Hematopoietic multipotent progenitor cell treated with erythropoietin and hydrocortisone succinate and interleukin-3 and kit ligand, for 15 days (in vitro differentiated cells): Measurements from ENCODE around the gene OR3A2.
"Not testable (repeated sequence)": the region's sequence is repeated elsewhere in the genome, so short reads cannot be mapped to it uniquely, and the experiment has no call there.

Source experiments
- DNase-seq: peaks from one replicate; pipeline ENCODE4 v3.0.0-alpha.2; 2015; ENCODE audit warnings: low spot score

OR3A2 gene

DNA sequence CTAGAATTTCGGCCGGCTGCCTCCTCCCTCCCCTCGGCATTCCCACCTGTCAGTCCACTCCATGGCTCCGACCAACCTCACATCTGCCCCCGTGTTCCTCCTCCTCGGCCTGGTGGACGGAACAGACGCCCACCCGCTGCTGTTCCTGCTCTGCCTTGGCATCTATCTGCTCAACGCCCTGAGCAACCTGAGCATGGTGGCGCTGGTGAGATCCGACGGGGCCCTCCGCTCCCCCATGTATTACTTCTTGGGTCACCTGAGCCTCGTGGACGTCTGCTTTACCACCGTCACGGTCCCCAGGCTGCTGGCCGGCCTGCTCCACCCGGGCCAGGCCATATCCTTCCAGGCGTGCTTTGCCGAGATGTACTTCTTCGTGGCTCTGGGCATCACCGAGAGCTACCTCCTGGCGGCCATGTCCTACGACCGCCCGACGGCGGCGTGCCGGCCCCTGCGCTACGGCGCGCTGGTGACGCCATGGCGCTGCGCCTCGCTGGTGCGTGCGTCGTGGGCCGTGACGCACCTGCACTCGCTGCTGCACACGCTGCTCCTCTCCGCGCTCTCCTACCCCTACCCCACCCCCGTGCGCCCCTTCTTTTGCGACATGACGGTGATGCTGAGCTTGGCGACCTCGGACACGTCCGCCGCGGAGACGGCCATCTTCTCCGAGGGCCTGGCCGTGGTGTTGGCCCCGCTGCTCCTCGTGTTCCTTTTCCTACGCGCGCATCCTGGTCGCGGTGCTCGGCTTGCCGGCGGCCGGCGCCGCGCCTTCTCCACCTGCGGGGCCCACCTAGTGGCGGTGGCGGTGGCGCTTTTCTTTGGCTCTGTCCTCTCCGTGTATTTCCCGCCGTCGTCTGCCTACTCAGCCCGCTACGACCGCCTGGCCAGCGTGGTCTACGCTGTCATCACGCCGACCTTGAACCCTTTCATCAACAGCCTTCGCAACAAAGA, at the start of gene OR3A2:
OR3A2 (minus strand) TSS at position 440 of the 948 bp plus-strand sequence.
- DNase-seq, result no peak

DNA sequence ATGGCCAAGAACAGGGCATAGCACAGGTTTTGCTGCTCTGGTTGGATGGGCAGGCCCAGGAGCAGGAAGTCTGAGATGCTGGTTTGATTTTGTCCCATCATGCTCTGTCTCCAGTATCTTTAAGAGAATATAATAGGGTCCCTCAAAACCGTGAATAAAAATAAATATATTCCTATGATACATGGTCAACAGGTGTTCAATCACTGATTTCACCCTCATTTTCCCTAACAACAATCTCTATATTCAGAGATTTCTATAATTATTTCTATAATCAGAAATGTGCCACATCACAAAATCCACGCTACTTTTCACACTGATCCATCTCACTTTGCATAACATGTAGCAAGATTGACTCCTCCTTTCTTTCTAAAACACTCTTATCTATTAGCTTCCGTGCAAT, 47.6 kb upstream of the OR3A2 start, which contains the start of gene OR1E2:
OR1E2 (minus strand) TSS at position 101 of the 400 bp plus-strand sequence; CDS start at position 101, 0 bp downstream.
- DNase-seq, result no peak

DNA sequence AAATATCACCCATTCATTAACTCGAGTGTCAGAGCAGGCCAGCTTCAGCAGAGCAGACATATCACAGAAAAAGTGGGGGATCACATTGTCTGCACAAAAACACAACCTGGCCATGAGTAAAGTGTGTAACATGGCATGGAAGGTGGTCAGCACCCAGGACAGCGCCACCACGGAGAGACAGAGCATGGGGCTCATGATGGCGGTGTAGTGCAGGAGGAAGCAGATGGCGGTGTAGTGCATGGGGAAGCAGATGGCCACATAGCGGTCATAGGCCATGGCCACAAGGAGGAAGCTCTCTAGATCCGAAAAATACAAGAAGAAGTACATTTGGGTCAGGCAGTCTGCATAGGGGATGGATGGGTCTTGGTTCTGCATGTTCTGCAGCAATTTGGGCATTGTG, 47.1 kb upstream of the OR3A2 start:
- DNase-seq, result not testable (repeated sequence)

DNA sequence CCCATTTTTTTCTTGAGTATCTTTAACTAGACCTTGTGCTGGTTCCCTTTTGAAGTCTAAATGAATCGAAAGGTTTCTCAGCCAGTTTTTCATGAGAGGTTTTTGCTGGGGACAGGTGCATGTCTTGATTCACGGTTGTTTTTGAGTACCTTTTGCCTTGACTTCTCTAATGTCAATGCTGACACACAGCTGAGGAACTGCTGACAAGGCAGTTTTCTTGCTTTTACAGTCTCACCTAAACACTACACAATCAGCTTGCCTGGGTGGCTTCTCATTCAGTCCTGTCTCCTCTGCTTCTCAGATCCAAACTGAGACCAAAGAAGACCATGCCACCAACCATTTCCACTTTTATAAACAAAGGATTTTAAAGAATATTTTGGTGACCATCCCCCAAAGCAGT, 32.1 kb upstream of the OR3A2 start:
- no peak for DNase-seq

DNA sequence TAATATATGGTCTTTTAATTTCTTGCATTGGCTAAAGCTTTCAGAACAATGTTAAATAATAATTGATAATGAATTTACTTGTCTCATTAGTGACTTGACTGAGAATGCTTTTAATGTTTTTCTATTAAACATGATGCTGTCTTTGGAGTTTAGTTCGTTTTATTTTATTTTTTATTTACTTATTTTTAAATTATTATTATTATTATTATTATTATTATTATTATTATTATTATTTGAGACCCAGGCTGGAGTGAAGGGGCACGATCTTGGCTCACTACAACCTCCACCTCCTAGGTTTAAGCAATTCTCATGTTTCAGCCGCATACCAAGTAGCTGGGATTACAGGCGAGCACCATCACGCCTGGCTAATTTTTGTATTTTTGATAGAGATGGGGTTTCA, 29.5 kb upstream of the OR3A2 start:
- no peak for DNase-seq

DNA sequence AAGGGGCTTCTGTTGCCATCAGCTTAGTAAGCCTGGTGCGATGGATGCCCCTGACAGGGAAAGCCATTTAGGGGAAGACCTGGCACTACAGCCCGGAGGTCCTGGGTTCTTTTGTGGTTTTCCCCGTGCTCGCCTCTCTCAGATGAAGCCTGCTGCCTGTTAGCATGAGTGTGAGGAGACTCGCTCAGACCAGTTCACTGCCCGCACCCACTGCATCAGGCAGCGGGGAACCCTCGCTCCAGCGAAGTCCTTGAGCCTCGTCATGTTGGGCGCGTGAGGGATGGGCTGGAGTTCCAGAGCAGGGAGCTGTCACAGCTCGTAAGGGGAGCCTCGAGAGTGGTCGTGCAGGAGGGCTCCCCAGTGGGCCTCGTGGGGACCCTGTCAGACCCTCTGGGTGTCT, 26.1 kb upstream of the OR3A2 start:
- not testable (repeated sequence) for DNase-seq

DNA sequence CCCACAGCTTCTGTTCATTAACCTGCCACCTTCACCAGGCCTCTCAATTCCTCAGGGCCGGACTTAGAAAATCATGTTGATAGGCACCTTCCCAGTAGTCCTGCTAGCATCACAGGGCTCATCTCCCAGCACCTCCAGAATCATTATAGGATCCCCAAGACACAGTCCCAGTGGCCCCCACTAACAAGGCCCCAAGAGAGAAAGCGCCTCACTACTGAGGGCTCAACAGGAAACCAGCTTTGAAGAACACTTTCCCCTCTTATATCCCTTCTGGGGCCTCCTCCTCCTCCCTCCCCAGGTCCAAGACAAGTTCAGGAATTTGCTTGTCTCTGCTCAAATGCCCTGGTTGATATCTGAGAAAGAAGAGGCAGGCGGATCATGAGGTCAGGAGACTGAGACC, 25.0 kb upstream of the OR3A2 start, which contains the start of gene OR3A3:
OR3A3 (plus strand) TSS at position 301 of the 400 bp plus-strand sequence.
- DNase-seq, result no peak

DNA sequence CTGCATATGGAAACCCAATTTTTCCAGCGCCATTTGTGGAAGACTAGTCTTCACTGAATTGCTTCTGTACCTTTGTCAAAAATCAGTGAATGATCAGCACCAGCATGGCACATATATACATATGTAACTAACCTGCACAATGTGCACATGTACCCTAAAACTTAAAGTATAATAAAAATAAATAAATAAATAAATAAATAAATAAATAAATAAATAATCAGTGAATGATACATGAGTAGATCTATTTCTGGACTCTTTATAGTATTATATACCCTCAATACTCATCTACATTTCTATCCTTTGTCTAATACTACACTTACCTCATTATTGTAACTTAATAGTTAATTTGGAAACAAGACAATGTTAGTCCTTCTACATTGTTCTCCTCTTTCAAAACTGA, 17.7 kb upstream of the OR3A2 start:
- not testable (repeated sequence) for DNase-seq

DNA sequence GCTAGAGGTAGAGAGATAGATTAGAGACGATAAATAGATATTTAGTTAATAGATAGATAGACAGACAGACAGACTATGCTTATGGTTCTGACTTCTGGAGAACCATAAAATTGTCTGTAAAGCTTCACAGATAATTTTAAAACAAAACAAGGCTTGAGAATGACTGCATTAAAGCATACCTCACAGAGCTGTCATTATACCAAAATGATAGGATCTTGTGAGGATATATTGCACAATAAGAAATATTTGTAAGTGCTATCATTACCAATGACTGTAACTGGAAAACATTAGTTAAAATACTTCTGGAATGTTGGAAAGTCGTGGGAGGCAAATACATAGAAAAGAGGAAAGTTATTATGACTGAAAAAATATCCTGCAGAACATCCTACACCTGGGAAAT, 15.7 kb upstream of the OR3A2 start:
- DNase-seq, result no peak

DNA sequence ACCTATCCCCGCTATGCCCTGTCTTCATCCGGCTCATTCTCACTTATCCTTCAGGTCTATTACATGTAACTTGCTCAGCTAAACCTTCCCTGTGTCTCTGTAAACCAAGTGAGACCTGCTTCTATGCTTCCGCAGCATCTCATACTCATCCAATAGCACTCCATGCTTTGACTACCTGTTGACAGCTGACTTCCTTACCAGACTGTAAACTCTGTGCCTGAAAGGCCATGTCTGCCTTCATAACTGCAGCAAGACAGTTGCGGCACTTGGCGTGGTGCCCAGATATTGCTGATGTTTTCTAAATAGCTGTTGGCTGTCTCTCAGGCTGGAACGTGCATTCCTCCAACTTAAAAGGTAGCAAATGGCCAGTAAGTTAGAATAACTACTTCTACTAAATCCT, 13.9 kb upstream of the OR3A2 start:
- DNase-seq, result no peak

DNA sequence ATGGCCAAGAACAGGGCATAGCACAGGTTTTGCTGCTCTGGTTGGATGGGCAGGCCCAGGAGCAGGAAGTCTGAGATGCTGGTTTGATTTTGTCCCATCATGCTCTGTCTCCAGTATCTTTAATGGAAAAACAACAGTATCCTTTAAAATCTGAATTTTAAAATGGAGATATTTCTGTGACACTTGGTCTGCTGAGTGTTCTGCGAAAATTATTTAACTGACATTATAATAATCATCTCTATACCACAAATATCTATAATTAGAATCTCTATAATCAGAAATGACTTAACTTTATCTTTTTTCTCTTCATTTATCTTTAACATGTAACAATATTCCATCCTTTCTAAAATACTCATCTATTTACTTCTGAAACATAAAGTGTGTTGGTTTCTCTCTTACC, 12.2 kb upstream of the OR3A2 start, which contains the start of gene OR1E1:
OR1E1 (minus strand) TSS at position 101 of the 400 bp plus-strand sequence; CDS start at position 101, 0 bp downstream.
- DNase-seq, result no peak

DNA sequence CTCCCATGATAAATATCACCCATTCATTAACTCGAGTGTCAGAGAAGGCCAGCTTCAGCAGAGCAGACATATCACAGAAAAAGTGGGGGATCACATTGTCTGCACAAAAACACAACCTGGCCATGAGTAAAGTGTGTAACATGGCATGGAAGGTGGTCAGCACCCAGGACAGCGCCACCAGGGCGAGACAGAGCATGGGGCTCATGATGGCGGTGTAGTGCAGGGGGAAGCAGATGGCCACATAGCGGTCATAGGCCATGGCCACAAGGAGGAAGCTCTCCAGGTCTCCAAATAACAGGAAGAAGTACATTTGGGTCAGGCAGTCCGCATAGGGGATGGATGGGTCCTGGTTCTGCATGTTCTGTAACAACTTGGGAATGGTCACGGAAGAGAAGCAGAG, 11.7 kb upstream of the OR3A2 start:
- not testable (repeated sequence) for DNase-seq

DNA sequence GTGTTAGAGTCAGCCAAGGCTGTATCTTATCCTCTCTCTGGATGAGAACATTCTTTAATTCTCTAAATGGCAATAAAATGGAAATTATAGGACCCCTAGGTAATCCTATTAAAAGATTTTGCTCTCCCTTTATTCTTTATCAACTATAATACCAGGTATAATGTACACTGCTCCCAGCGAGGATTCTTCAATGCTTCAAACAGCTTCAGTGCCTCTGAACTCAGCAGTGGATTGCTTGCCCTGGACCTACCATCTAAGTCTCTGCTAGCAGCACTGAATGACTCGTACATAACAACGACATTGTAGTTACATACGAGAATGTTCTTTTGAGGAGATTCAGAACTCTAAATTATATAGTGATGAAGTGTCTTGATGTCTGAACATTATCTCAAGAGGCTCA, 3.7 kb upstream of the OR3A2 start:
- DNase-seq, result no peak

DNA sequence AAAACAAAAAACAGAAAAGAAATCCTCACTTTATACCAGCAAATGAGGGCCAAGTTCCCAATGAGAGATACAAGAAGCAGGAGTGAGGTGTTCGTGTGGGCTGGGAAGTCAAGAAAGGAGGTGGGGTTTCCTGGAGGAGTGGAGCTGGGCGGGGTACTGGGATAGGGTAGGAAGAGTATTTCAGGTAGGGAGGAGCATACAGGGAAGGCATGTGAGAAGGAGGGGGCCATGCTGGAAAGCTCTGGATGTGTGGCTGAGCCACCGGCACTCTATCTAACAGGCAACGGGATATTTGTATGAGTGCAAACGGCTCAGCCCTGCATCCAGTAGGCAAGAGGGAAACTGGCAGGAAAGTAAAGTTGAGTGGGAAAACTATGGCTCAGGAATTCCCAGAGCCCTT, 4.2 kb downstream of the OR3A2 start:
- no peak for DNase-seq

DNA sequence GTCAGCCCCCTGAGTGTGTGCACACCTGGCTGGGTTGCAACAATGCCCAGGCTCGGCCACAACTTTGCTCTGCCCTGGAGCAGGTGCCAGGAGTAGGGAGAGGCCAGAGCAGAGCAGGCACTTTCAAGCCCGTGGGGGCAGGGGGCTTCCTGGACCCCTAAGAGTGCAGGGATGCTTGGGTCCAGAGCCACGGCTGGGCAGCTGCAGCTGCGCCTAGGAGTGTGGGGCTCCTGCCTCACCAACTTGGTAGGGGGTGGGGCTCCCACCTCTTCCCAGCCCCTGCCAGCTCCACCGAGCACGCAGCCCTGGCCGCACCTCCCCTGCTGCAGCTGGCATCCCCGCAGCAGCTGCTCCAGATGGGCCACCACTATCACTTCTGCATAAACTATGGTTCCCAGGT, 7.8 kb downstream of the OR3A2 start:
- DNase-seq, result no peak

DNA sequence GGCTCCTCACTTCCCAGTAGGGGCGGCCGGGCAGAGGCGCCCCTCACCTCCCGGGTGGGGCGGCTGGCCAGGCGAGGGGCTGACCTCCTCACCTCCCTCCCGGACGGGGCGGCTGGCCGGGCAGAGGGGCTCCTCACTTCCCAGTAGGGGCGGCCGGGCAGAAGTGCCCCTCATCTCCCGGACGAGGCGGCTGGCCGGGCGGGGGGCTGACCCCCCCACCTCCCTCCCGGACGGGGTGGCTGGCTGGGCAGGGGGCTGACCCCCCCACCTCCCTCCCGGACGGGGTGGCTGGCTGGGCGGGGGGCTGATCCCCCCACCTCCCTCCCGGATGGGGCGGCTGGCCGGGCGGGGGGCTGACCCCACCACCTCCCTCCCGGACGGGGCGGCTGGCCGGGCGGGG, 14.9 kb downstream of the OR3A2 start:
- not testable (repeated sequence) for DNase-seq

DNA sequence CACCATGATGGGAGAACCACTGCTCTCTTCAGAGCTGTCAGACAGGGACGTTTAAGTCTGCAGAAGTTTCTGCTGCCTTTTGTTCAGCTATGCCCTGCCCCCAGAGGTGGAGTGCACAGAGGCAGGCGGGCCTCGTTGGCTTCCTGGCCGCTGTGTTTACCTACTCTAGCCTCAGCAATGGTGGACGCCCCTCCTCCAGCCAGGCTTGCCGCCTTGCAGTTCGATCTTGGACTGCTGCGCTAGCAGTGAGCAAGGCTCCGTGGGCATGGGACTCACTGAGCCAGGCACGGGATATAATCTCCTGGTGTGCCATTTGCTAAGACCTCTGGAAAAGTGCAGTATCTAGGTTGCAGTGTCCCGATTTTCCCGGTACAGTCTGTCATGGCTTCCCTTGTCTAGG, 43.3 kb downstream of the OR3A2 start:
- DNase-seq, result not testable (repeated sequence)

DNA sequence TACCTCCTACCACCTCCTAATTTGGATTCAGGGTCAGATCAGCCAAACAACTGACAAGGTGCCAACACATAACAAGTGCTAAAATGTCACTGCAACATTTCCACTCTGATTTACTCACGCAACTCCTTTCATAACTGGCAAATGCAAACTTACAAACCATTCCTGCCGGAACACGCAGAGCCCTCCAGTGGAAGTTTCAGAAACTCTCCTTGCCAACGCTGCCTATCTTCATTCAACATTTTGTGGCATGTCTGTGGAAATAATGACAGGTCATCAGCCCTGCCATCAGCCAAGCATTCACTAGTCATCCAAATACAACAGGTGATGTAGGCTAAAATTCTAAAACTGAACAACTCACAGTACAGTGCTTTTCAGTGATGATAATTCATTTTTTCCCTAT, 50.2 kb downstream of the OR3A2 start:
- DNase-seq, result no peak

DNA sequence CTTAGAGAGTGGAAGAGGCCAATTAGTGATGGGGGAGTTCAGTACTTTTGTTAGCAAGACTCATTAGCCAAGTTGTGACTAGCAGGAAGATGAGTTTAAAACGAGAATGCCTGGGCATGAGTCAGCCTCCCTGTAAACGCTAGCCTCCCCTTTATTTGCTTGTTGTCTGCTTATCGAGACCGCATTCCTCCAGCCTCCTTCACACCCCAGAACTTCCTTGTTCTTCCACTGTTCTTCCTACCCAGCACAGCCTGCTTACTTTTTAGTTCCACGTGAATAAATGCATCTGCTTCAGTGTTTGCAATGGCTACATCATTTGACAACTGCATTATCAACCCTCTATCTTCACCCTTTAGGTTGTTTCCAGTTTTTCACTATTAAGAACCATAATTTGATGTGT, 67.8 kb downstream of the OR3A2 start:
- DNase-seq, result no peak

DNA sequence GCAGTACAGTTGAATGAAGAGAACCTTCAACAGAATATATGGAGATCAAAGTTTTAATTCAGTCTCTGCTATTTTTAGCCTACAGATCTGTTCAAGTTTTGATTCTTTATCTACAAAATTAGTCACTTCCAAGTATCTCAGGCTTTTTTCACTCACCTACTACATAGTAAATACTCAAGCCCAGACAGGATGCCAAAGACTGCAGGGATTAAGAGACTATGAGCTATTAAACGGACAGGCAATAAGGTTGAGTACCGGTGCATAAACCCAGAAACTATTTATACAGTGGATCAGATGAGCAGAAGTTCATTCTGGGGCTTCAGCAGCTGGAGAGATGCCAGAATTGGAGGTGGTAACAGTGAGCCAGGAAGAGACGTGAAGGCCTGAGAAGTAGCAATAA, 69.3 kb downstream of the OR3A2 start:
- DNase-seq, result no peak

DNA sequence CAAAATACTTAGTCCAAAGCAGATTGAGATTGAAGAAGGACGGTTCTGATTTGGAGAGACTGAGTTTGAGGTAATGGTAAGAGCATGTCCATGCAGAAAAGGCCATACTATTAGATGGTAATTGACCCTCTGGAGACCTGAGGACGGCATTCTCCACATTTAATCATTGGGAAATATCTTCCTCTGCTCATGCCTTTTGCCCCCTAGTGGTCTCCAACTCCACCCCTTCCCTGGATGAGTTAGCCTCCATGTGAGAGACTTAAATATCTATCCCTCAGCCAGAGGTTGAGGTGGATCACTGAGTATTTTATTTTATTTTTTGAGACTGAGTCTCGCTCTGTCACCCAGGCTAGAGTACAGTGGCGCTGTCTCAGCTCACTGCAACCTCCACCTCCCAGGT, 77.5 kb downstream of the OR3A2 start:
- DNase-seq, result no peak

DNA sequence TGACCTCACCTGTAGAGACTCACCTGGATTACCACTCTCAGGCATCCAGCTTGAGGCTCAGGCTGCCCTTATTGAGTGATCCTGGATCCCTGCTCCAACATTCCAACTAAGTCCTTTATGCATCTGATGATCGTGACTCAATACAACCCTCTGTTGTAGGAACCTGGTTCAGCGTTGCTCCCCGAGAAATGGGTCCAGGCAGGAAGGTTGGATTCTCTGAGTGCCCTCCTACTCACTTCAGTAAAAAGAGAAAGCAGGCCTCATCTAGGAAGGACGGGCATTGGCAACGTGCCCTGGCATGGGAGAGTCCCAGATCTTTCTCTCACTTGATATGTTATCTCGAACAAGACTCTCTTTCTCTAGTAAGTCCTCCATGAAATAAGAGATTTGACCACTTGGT, 87.8 kb downstream of the OR3A2 start, which contains the start of gene OR3A1:
OR3A1 (minus strand) TSS at position 101 of the 400 bp plus-strand sequence. CDS start 5,778 bp downstream, outside the sequence.
- DNase-seq, result no peak

DNA sequence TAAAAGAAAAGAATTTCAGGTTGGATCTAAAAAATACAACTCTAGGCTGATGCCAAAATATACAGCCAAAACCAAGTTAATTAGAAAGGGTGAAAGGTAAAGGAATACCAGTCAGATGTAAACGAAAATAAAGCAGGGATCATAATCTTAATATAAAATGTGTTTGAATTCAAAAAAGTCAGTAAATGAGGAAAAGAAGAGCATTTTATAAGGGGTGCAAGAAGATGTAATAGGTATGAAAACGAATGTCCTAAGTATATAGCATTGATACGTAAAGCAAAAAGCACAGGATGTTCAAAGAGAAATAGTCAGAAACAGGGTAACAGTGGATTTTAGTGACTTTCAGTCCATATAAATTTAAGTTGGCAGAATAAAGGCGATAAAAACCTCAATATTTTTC, 90.5 kb downstream of the OR3A2 start:
- DNase-seq, result no peak
